ENCODE measurements around the gene GCGR. TPM values are rescaled to one million over a fixed set of nuclear protein-coding genes. Genes with fewer than 3 reads are reported as not detected.

Gene GCGR
- total RNA-seq, 4 donors from 2014 or later = not detected

GRCh38 chr17:81821147-81821546 lies 17.2 kb downstream of the GCGR start:
- TF ChIP-seq CTCF (IDR thresholded peaks at IDR 0.05) = no peak
- TF ChIP-seq POLR2A (IDR thresholded peaks at IDR 0.05) = no peak
- peak overlapping the region; percentile 83 to 89 (median 86) for H3K27ac ChIP-seq
- H3K27me3 ChIP-seq = peaks cover 0 to 24% (median 0%) of the 10 kb centered on the region in 4 donors
- no peak for DNase-seq
- no peaks in the 10 kb centered on the region for H3K9me3 ChIP-seq
- peaks cover 27 to 45% (median 33%) of the 10 kb centered on the region in 3 donors for H3K4me1 ChIP-seq
- intact Hi-C loops (cut with DNase I) = no loop called here
- H3K4me3 ChIP-seq = no peak overlapping the region
- 74 to 77% methylated on average over 7 to 8 of the region's 8 CpGs for WGBS, 2 donors
- H3K36me3 ChIP-seq = peaks cover 0 to 24% (median 0%) of the 10 kb centered on the region in 3 donors

- WGBS, 2 donors = no CpG with 5 or more reads among the region's 20 CpGs
- Histone ChIP-seq H3K27me3 (peaks cover 0 to 20% (median 0%) of the 10 kb centered on the region in 4 donors), H3K4me1 (peaks cover 27 to 46% (median 33%) of the 10 kb centered on the region in 3 donors), H3K27ac (peak overlapping the region; percentile 83 to 89 (median 86)), H3K36me3 (peaks cover 0 to 24% (median 0%) of the 10 kb centered on the region in 3 donors), H3K9me3 (no peaks in the 10 kb centered on the region), H3K4me3 (no peak overlapping the region)
- no peak for TF ChIP-seq POLR2A (IDR thresholded peaks at IDR 0.05)
- peak; percentile 25 to 90 (median 78) for TF ChIP-seq CTCF (IDR thresholded peaks at IDR 0.05)
- intact Hi-C loops (cut with DNase I) = no loop called here
- no peak for DNase-seq
Measured at GRCh38 chr17:81821603-81822311, 17.8 kb downstream of the GCGR start.

- Histone ChIP-seq H3K36me3 (peaks cover 0 to 24% (median 0%) of the 10 kb centered on the region in 3 donors), H3K27ac (peak overlapping the region; percentile 83 to 89 (median 86)), H3K27me3 (peaks cover 0 to 19% (median 0%) of the 10 kb centered on the region in 4 donors), H3K9me3 (no peaks in the 10 kb centered on the region), H3K4me3 (no peak overlapping the region), H3K4me1 (peaks cover 27 to 46% (median 33%) of the 10 kb centered on the region in 3 donors)
- TF ChIP-seq CTCF (IDR thresholded peaks at IDR 0.05) (no peak), POLR2A (IDR thresholded peaks at IDR 0.05) (no peak)
- no peak for DNase-seq
- intact Hi-C loops (cut with DNase I) = no loop called here
- WGBS, 2 donors = no CpG with 5 or more reads among the region's 8 CpGs
Measured at GRCh38 chr17:81822312-81822637, 18.3 kb downstream of the GCGR start.

GRCh38 chr17:81822996-81823819 lies 19.3 kb downstream of the GCGR start:
- intact Hi-C loops (cut with DNase I) = no loop called here
- TF ChIP-seq CTCF (IDR thresholded peaks at IDR 0.05) = no peak
- no peak for TF ChIP-seq POLR2A (IDR thresholded peaks at IDR 0.05)
- WGBS, 2 donors = 95 to 96% methylated on average over 7 to 14 of the region's 30 CpGs
- H3K27me3 ChIP-seq = peaks cover 0 to 10% (median 0%) of the 10 kb centered on the region in 4 donors
- H3K36me3 ChIP-seq = peaks cover 0 to 24% (median 0%) of the 10 kb centered on the region in 3 donors
- H3K9me3 ChIP-seq = no peaks in the 10 kb centered on the region
- no peak for DNase-seq
- peaks cover 27 to 51% (median 33%) of the 10 kb centered on the region in 3 donors for H3K4me1 ChIP-seq
- peak overlapping the region; percentile 83 to 89 (median 86) for H3K27ac ChIP-seq
- no peak overlapping the region for H3K4me3 ChIP-seq

Data from esophagus squamous epithelium (tissue), 5 donors.